ENCODE data around the gene MARVELD1. TPM values are rescaled to one million over a fixed set of nuclear protein-coding genes. Genes with fewer than 3 reads are reported as not detected.

MARVELD1 gene
- total and polyA plus RNA-seq, 2 of the 13 experiments (the other 11 are each of a cell fraction or from before 2014, with no cell fraction given), result not detected

GRCh38 chr10:97759158-97759887 is 45.8 kb downstream of the MARVELD1 start (continued):
- no peak for TF ChIP-seq ZNF18 (CRISPR knock-in tag; IDR thresholded peaks at IDR 0.05; ENCODE audit: insufficient replicate concordance)
- TF ChIP-seq SRSF1 (optimal IDR thresholded peaks at IDR 0.05; ENCODE audit: low read depth, low read length), result no peak
- TF ChIP-seq ZNF317 (CRISPR knock-in tag; IDR thresholded peaks at IDR 0.05), result no peak
- TF ChIP-seq ZSCAN21 (CRISPR knock-in tag; IDR thresholded peaks at IDR 0.05; ENCODE audit: borderline replicate concordance), result 0 out of 2 replicates have a peak, but pooled peaks have one; percentile 35
- TF ChIP-seq MAX (IDR thresholded peaks at IDR 0.05), result peak; percentile 13; the same call in 1 of the 2 replicates
- TF ChIP-seq LCORL (IDR thresholded peaks at IDR 0.05), result no peak
- peak; percentile 72 for TF ChIP-seq LCORL (CRISPR knock-in tag; IDR thresholded peaks at IDR 0.05)
- TF ChIP-seq ZFP37 (CRISPR knock-in tag; IDR thresholded peaks at IDR 0.05; ENCODE audit: borderline replicate concordance), result no peak
- TF ChIP-seq ZNF574 (CRISPR knock-in tag; IDR thresholded peaks at IDR 0.05), result peak; percentile 35; the same call in 1 of the 2 replicates
- TF ChIP-seq THAP7 (CRISPR knock-in tag; IDR thresholded peaks at IDR 0.05), result no peak
- TF ChIP-seq IRF2 (CRISPR knock-in tag; IDR thresholded peaks at IDR 0.05), result peak; percentile 56; the same call in 1 of the 2 replicates
- TF ChIP-seq MIER3 (CRISPR knock-in tag; IDR thresholded peaks at IDR 0.05; ENCODE audit: borderline replicate concordance), result peak; percentile 85; the same call in 1 of the 2 replicates
- 0 out of 2 replicates have a peak, but pooled peaks have one; percentile 34 for TF ChIP-seq POGK (CRISPR knock-in tag; conservative IDR thresholded peaks at IDR 0.05)
- TF ChIP-seq HNF4A (CRISPR knock-in tag; IDR thresholded peaks at IDR 0.05), result peak; percentile 87
- TF ChIP-seq ZNF775 (CRISPR knock-in tag; IDR thresholded peaks at IDR 0.05; ENCODE audit: borderline replicate concordance), result no peak
- no peak for TF ChIP-seq ZNF644 (CRISPR knock-in tag; IDR thresholded peaks at IDR 0.05; ENCODE audit: low read depth)
- TF ChIP-seq POLR2G (IDR thresholded peaks at IDR 0.05; ENCODE audit: low read depth, low read length), result no peak
- 0 out of 2 replicates have a peak, but pooled peaks have one; percentile 21 for TF ChIP-seq ZBTB4 (CRISPR knock-in tag; IDR thresholded peaks at IDR 0.05; ENCODE audit: borderline replicate concordance)

Data from HepG2 (cell line).